ENCODE results near the gene WIZ. TPM values are rescaled to one million over a fixed set of nuclear protein-coding genes. Genes with fewer than 3 reads are reported as not detected.

Gene WIZ
- total and polyA plus RNA-seq, 11 donors, result 19.0 to 52.4 (median 25.7) TPM

DNA sequence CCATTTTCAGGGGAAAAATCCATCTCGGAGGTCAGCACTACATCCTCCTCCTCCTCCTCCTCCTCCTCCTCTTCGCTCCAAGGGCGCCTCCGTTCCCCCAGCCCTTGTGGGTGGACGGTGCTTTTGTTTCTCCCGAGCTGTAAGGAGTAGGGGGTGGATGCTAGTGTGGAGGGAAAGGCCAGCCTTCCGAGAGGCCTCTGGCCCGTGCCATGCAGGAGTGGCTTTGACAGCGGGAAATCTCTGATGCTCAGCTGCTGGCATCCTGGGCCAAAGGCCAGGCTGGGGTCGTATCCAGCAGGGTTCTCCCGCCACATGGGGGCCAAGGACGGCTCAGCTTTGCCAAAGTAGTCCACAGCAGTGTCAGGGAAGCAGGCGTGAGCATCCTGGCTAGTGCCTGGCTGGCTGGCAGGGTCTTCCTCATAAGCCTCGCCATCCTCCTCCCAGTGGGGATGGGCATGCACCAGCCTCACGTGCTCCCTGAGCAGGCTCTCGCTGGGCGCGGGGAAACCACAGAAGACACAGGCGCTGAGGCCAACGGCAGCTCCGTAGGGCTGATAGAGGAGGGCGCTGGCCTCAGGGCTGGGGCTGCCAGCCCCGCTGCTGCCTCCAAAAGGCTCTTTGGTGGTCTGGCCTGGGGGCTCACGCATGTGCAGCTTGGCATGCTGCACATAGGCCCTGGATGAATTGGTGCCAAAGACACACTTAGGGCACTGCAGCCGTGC lies 10.5 kb downstream of the WIZ start:
- no peak overlapping the region for H3K4me3 ChIP-seq
- TF ChIP-seq POLR2A (IDR thresholded peaks at IDR 0.05), result no peak
- TF ChIP-seq, protein P1, sequence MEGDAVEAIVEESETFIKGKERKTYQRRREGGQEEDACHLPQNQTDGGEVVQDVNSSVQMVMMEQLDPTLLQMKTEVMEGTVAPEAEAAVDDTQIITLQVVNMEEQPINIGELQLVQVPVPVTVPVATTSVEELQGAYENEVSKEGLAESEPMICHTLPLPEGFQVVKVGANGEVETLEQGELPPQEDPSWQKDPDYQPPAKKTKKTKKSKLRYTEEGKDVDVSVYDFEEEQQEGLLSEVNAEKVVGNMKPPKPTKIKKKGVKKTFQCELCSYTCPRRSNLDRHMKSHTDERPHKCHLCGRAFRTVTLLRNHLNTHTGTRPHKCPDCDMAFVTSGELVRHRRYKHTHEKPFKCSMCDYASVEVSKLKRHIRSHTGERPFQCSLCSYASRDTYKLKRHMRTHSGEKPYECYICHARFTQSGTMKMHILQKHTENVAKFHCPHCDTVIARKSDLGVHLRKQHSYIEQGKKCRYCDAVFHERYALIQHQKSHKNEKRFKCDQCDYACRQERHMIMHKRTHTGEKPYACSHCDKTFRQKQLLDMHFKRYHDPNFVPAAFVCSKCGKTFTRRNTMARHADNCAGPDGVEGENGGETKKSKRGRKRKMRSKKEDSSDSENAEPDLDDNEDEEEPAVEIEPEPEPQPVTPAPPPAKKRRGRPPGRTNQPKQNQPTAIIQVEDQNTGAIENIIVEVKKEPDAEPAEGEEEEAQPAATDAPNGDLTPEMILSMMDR (IDR thresholded peaks at IDR 0.05), result no peak
- peaks cover 0 to 19% (median 6%) of the 10 kb centered on the region in 12 donors for H3K4me1 ChIP-seq
- ATAC-seq, result no peak
- H3K9me3 ChIP-seq, result no peaks in the 10 kb centered on the region
- no peak for DNase-seq
- no peak overlapping the region for H3K27ac ChIP-seq
- WGBS, 4 donors, result 81 to 93% (median 85%) methylated on average over 16 to 25 of the region's 25 CpGs
- H3K36me3 ChIP-seq, result peaks cover 0 to 22% (median 4%) of the 10 kb centered on the region in 9 donors
- intact Hi-C loops (cut with DNase I), result no loop called here
- H3K27me3 ChIP-seq, result no peaks in the 10 kb centered on the region

DNA sequence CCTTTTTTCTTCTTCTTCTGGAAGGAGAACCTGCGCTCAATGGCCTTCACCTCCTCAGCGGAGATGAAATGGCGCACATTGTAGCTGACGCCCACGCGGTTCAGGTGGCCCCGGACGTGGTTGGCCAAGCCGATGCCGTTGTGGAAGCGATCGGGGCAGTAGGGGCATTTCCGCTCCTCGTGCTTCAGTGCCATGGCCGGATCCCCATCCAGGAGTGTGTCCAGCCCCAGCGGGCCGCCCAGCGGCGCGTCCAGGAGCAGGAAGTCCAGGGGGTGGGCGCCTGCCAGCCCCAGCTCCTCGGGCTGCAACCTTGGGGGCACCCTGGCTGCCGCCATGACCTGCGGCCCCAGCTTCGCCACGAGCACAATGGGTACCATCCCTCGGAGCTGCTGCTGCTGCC lies 11.2 kb downstream of the WIZ start:
- H3K4me1 ChIP-seq, result peaks cover 0 to 15% (median 2%) of the 10 kb centered on the region in 12 donors
- TF ChIP-seq, protein P1 (IDR thresholded peaks at IDR 0.05), result no peak
- TF ChIP-seq POLR2A (IDR thresholded peaks at IDR 0.05), result no peak
- H3K4me3 ChIP-seq, result no peak overlapping the region
- intact Hi-C loops (cut with DNase I), result no loop called here
- no peaks in the 10 kb centered on the region for H3K9me3 ChIP-seq
- DNase-seq (peak in 1 of 5 donors; percentile 54), ATAC-seq (no peak)
- no peaks in the 10 kb centered on the region for H3K27me3 ChIP-seq
- WGBS, 4 donors, result 95 to 96% (median 95%) methylated on average over 16 to 27 of the region's 27 CpGs
- H3K27ac ChIP-seq, result no peak overlapping the region
- H3K36me3 ChIP-seq, result peaks cover 0 to 22% (median 4%) of the 10 kb centered on the region in 9 donors

GRCh38 chr19:15438124-15438496 lies 11.6 kb downstream of the WIZ start:
- peaks cover 0 to 22% (median 4%) of the 10 kb centered on the region in 9 donors for H3K36me3 ChIP-seq
- intact Hi-C loops (cut with DNase I), result no loop called here
- no peaks in the 10 kb centered on the region for H3K9me3 ChIP-seq
- peak overlapping the region in 1 of 12 donors; percentile 36 for H3K27ac ChIP-seq
- no peaks in the 10 kb centered on the region for H3K27me3 ChIP-seq
- peaks cover 0 to 16% (median 5%) of the 10 kb centered on the region in 12 donors for H3K4me1 ChIP-seq
- ATAC-seq (no peak), DNase-seq (no peak)
- 90 to 95% (median 92%) methylated on average over 2 of the region's 2 CpGs for WGBS, 4 donors
- TF ChIP-seq, protein P1 (IDR thresholded peaks at IDR 0.05), result no peak
- TF ChIP-seq POLR2A (IDR thresholded peaks at IDR 0.05), result no peak
- no peak overlapping the region for H3K4me3 ChIP-seq

GRCh38 chr19:15437355-15438123 lies 12.2 kb downstream of the WIZ start:
- H3K4me3 ChIP-seq, result no peak overlapping the region
- WGBS, 4 donors, result 83 to 88% (median 86%) methylated on average over 10 of the region's 10 CpGs
- H3K27me3 ChIP-seq, result no peaks in the 10 kb centered on the region
- H3K9me3 ChIP-seq, result no peaks in the 10 kb centered on the region
- peaks cover 0 to 22% (median 4%) of the 10 kb centered on the region in 9 donors for H3K36me3 ChIP-seq
- TF ChIP-seq, protein P1 (IDR thresholded peaks at IDR 0.05), result peak in 2 of 12 donors; percentile 16 to 19
- no peak for TF ChIP-seq POLR2A (IDR thresholded peaks at IDR 0.05)
- DNase-seq (no peak), ATAC-seq (no peak)
- intact Hi-C loops (cut with DNase I), result no loop called here
- H3K4me1 ChIP-seq, result peaks cover 0 to 17% (median 6%) of the 10 kb centered on the region in 12 donors
- peak overlapping the region in 1 of 12 donors; percentile 36 for H3K27ac ChIP-seq
